NK-92 (cell line): ENCODE data around the gene CENPT.
"Not testable (repeated sequence)": the region's sequence is repeated elsewhere in the genome, so short reads cannot be mapped to it uniquely, and the experiment has no call there.

Experiments used
- DNase-seq: peaks from one replicate; lab custom pipeline; 2025; ENCODE audit not compliant: unreplicated experiment; lab: John Stamatoyannopoulos, UW

Gene CENPT

DNA sequence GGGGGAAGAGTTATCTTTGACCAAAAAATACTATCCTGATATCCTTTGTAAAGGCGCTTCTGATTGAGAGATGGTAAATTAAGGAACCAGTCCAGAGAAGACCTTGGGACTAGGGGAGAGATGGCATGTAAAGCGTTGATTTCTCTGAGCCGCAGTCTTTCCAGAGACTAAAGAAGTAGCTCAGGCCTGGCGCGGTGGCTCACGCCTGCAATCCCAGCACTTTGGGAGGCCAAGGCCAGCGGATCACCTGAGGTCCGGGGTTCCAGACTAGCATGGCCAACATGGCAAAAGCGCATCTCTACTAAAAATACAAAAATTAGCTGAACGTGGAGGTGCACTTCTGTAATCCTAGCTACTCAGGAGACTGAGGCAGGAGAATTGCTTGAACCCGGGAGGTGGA is 625 bp upstream of the CENPT start:
- no peak for DNase-seq

GRCh38 chr16:67846320-67847063 is 1.0 kb downstream of the CENPT start, which contains the start of gene NUTF2:
NUTF2 (plus strand) TSS chr16:67846933; CDS start chr16:67865131, 18,198 bp downstream.
- DNase-seq = peak; percentile 66

DNA sequence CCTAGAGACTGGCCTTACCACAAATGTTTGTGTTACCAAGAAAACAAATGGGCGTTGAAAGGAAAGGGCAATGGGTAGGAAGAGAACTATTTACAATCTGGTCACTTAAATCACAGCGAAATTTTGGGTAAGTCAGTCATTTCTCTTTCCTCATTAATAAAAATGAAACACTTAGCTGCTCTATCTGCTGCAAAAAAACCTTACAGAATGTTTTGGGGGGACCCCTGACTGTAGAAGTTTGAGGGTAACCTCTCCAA is 1.5 kb downstream of the CENPT start:
- no peak for DNase-seq

GRCh38 chr16:67845291-67846062 is 2.0 kb downstream of the CENPT start:
- no peak for DNase-seq

- no peak for DNase-seq
These were observed 3.0 kb downstream of the CENPT start for GRCh38 chr16:67844497-67844896.

DNA sequence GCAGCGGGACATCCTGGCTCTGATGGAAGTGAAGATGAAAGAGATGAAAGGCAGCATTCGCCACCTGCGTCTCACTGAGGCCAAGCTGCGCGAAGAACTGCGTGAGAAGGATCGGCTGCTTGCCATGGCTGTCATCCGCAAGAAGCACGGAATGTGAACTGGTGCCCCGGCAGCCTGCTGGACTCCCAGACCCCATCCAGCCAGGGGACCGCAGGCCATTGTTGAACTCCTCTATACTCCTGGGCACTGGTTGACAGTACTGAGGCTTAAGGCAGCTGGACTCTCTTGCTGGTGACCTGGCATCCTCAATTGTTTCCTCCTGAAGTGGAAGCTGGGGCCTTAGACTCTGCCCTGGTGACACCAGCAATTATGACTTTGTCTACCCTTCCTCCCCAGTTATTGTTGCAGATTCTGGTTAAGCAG is 4.1 kb downstream of the CENPT start:
- DNase-seq = no peak

GRCh38 chr16:67842509-67843342 is 4.8 kb downstream of the CENPT start:
- no peak for DNase-seq

GRCh38 chr16:67841816-67842508 is 5.5 kb downstream of the CENPT start, which contains the start of gene THAP11:
THAP11 (plus strand) TSS chr16:67842320; CDS start chr16:67842555, 235 bp downstream.
- peak; percentile 57 for DNase-seq

DNA sequence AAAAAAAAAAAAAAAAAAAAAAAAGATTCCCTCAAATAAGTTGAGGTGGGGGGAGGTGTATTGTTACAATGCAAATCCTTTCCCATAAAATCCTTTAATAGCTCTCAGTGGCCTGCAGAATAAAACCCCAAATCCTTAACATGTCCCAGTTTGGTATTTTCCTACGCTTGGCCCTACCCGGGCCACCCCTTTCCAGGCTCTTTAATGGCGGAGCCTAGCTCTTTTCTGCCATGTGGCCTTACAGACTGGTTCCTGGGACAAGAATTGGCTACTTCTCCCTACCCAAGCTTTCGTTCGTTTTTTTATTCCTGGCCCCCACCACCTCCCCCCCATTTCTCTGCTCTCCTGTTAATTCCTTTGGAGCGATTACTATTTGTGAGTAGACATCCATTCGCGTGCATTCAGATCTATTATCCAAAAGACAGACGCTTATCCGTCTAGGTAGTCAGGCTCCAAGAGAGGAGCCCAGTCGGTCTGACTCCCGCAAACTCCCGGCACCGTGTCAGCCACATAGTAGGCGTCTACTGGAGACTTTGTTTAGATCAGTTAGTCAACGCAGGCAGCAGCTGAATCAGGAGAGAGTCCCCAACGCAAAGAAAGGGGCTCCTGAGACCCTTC is 6.2 kb downstream of the CENPT start:
- DNase-seq = no peak

- no peak for DNase-seq
These were observed 9.7 kb downstream of the CENPT start for GRCh38 chr16:67837811-67838210.

DNA sequence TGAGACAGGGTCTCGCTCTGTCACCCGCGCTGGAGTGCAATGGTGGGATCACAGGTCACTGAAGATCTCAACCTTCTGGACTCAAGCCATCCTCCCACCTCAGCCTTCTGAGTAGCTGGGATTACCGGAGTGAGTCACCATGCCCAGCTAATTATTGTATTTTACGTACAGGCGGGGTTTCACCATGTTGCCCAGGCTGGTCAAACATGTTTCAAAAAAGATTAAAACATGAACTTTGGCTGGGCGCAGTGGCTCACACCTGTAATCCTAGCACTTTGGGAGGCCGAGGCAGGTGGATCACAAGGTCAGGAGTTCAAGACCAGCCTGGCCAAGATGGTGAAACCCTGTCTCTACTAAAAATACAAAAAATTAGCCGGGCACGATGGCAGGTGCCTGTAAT is 10.3 kb downstream of the CENPT start:
- not testable (repeated sequence) for DNase-seq

GRCh38 chr16:67834242-67834614 is 13.3 kb downstream of the CENPT start:
- DNase-seq = no peak

GRCh38 chr16:67833415-67834241 is 13.9 kb downstream of the CENPT start:
- peak; percentile 30 for DNase-seq

DNA sequence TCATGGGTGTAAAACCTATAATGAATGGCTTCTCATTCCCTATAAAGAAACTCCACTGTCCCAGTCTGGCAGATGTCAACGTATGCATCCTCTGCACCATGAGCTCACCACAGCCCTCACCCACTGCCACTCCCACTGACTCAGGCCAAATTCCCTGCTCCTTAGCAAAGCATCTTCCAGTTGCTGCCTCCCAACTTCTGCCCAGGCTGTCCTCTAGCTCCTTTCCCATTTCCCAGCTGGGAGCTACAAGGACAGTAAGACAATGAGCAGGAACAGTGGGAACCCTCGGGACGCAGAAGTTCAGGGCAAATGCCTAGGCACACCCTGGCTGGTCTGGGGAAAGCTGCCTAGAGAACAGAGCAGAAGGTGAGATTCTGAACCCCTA is 14.5 kb downstream of the CENPT start:
- no peak for DNase-seq

GRCh38 chr16:67828651-67829050 is 18.8 kb downstream of the CENPT start:
- no peak for DNase-seq

GRCh38 chr16:67825906-67826305 is 21.6 kb downstream of the CENPT start:
- no peak for DNase-seq

GRCh38 chr16:67825119-67825518 is 22.4 kb downstream of the CENPT start:
- no peak for DNase-seq

- DNase-seq = no peak
These were observed 25.0 kb downstream of the CENPT start for GRCh38 chr16:67822511-67822910.

- DNase-seq = no peak
These were observed 26.8 kb downstream of the CENPT start for GRCh38 chr16:67820608-67821259.
